Ovary (tissue), 3 donors: ENCODE measurements around the gene MAPK10.

Experiments
- POLR2A ChIP-seq: fragments of 450-650 bp; IDR thresholded peaks from one replicate; pipeline ENCODE4 v1.6.1; 2017; ENCODE audit warnings: antibody characterized with exemption, mild to moderate bottlenecking, moderate library complexity
- TF ChIP-seq, protein P1 (sequence below), 3 donors: fragments of 450-650 bp in 2 of 3; fragments of 200-600 bp in 1 of 3; IDR thresholded peaks; one replicate each; pipeline versions ENCODE4 v1.5.1 to v1.8.0; 2016 to 2022; ENCODE audit warnings: antibody characterized with exemption in 3 of 3, mild to moderate bottlenecking in 1 of 3
- donor health status: DM: no; HTN: no; CAD: no.

DNA sequence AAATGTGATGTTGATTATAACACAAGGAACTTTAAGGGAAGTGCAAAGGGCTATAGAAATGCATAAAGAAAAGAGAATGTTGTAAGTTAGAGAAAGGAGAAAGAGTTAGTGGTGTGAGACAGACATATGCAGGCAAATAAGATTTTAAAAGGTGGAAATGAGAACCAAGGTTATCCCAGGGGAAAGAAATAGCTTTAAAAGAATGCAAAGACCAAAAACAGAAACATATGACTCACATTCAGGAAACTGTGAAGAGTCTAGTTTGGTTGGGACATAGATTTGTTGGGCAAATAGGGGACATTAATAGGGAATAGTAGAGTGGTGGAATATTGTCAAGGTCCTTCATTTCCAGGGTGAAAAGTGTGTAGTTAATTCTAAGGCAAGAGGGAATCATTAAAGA, 52.4 kb downstream of the MAPK10 start:
- TF ChIP-seq, protein P1, sequence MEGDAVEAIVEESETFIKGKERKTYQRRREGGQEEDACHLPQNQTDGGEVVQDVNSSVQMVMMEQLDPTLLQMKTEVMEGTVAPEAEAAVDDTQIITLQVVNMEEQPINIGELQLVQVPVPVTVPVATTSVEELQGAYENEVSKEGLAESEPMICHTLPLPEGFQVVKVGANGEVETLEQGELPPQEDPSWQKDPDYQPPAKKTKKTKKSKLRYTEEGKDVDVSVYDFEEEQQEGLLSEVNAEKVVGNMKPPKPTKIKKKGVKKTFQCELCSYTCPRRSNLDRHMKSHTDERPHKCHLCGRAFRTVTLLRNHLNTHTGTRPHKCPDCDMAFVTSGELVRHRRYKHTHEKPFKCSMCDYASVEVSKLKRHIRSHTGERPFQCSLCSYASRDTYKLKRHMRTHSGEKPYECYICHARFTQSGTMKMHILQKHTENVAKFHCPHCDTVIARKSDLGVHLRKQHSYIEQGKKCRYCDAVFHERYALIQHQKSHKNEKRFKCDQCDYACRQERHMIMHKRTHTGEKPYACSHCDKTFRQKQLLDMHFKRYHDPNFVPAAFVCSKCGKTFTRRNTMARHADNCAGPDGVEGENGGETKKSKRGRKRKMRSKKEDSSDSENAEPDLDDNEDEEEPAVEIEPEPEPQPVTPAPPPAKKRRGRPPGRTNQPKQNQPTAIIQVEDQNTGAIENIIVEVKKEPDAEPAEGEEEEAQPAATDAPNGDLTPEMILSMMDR (IDR thresholded peaks at IDR 0.05) = no peak
- TF ChIP-seq POLR2A = no peak
